EL (cell line): ENCODE measurements around the gene KCNQ2.

Experiments used
- DNase-seq: peaks from one replicate; pipeline ENCODE4 v3.0.0-alpha.2; 2016

Gene KCNQ2

DNA sequence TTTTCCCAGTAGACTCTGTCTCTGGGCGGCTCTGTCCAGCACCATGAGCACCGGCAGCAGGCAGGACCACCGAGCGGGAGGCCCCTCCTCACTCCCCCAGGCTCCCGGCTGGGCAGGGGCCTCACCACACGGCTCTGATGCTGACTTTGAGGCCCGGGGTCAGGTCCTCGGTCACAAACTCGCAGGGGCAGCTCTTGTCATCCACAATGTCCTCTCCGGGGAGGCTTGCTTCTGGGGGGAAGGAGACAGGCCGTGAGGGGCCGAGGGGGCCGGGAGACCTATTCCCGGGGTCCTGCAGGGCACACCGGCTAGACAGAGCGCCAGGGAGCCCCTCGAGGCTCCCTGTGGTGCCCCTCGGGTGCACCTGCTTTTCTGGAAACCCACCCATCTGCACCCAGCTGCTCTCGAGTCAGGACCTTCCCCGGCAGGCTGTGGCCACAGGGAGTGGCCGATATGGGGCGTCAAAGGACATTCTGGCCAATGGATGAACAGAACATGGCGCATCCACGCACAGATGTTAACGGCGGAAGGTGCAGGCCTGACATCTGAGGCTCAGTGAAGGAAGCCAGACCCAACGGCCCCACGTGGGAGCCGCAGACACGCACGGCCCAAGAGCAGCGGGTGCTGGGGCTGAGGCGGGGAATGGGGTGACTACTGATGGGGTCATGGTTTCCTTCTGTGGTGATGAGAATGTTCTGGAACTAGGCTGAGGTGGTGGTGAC lies 58.3 kb downstream of the KCNQ2 start:
- no peak for DNase-seq

DNA sequence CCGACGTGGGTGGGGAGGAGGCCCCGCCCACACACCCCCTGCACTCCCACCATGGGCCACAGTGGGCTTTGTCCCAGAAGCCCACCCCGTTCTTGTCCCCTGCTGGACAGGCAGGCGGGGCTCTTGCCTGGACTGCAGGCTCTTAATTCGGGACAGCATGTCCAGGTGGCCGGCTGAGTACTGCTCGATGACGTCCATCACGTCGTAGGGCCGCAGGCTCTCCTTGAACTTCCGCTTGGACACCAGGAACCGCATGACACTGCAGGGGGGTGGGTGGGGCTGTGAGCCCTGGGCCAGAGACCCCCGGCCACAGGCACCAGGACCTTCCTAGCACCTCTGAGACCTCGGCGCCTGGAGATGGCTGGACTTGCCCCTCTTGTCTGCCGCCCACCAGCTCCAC lies 59.1 kb downstream of the KCNQ2 start:
- no peak for DNase-seq

DNA sequence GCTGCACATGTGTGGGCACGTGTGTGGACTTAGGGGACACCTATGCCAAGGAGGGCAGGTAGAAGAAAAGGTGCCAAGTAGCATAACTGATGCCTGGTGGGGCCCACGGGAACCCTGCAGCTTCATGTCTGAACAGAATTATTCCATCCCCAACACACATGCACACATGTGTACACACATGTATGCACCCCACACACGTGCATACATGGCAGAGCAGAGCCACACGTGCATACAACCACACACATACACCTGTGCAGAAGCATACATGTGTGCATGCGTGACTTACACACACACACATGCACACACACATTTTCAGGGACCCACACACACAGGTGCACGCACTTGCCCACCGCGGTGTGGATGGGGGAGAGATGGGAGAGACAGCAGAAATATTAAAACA lies 59.6 kb downstream of the KCNQ2 start:
- no peak for DNase-seq

DNA sequence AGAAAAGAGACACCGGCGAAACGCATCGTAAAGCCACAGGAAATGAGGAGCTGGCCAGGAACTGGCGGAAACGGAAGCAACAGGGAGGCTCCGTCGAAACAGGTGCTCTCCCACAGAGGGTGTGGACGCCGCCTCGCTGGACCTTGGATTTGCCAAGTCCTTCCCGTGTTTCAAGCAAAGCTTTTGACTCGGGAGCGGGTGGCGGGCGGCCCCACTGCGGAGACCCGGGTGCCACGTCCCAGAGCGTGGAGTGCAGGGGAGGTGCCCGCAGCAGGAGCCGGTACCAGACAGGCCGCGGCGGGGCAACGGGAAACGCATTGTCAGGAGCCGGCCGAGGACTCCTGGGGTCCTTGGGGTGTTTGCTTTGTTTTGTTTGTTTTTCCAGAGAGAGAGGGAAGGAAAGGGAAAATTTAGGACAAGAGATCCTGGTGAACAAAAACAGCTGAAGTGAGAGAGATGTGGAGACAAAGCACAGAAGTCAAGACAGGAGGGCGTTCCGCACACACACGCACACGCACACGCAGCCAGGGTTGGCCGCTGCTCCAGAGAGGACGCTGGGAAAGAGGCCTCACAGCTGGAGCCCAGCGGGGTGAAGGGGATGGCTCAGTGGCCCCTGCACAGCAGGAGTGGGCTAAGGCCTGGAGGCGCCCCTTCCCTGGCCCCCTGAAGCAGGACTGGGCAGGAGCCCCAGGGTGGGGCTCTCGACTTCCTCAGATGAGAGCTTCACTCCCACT lies 60.4 kb downstream of the KCNQ2 start:
- DNase-seq, result no peak

DNA sequence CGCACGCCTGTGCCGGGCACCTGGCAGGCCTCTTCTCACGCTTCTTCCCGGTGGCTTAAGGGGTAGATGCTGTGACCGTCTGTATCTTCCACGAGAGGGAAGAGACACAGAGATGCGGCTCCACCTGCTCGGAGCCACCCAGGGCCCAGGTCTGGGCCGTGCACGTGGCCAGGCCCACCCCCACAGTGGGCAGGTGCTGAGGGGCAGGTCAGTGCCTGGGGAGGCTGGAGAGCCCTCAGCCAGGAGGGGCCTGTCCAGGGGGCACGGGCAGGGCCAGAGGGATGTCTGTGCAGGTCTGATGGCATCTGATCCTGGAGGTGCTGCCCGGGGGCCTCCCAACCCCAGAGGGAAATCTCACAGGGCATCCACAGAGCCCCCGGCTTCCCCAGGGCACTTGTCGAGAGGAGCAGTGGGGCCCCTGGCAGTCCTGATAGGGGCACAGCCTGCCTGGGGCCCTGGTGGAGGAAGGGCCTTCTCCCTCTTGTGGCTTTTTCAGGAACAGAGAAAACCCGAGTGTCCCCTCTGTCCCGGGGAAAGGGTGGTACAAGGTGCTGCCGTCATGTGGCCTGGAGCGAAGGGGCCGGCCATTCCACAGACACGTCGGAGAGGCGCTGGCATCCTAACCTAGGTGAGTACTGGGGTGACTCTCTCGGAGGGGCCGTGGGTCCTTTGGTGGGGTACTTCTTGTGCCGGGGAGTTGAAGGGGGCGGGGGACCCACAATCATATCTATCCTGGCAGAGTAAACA lies 61.1 kb downstream of the KCNQ2 start:
- DNase-seq, result no peak

DNA sequence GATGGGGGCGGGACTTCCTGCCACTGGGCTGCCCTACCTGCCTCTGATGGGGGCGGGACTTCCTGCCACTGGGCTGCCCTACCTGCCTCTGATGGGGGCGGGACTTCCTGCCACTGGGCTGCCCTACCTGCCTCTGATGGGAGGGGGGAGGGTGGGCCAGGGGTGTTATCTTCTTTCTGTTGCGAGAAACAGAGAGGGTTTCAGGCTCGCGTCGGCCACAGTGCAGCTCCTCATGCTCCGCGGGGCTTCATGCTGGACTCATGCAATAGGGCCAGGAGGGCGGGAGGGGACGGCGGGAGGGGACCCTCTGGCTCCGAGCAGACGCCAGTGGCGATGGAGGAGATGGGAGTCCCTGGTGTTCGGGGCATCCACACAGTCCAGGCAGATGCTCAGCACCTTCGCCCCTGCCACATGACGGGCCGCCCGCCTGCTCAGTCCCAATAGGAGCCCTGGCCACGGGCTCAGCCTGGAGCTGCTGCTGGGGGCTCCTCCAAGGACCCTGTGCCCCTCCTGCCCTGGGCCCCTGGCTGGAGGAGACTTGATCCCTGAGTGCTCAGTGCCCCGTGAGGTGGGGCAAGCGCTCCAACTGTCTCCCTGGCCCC lies 62.5 kb downstream of the KCNQ2 start:
- no peak for DNase-seq

DNA sequence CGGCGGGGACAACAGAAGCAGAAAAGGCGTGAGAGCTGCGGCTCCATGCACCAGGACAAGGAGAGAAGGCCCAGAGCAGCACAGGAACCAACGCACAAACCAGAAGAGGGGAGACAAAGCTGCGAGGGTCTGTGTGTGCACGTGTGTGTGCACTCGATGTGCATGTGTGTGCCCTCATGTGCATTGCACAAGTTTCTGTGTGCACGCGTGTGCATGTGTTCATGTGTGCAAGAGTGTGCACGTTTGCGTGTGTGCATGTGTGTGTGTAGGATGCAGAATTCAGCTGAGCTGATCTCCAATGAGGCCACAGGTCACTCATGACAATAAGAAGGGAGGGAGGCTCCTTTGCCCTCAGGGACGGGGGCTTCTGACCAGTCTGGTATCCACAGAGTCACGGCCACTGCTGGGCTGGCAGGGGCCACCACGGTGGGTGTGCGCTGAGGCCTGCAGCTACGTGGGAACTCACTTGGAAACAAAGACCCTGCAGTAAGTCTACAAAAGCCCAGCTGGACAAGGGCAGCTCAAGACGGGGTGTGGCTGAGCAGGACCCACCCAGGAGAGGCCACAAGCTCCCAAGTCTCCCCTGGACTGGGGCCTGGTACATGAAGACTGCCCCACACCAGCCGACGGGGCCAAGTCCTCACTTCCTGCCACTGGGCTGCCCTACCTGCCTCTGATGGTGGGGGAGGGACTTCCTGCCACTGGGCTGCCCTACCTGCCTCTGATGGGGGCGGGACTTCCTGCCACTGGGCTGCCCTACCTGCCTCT lies 63.2 kb downstream of the KCNQ2 start:
- DNase-seq, result no peak

DNA sequence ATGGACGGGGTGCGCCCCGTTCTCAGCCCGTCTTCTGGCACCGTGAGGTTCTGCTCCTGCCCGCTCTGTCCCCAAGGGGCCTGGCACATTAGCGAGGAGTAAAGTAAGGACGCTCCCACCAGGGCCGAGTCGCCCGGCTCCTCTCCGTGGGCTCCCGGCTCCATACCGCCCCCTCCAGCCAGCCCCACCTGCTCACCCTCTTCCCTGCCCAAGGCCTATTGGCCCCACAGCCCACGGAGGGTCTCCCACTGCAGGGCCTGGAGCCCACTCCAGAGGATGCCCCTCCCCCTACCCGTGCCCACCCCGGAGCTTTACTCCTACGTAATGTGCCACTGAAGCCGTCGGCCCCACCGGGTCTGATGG lies 63.8 kb downstream of the KCNQ2 start:
- DNase-seq, result no peak

DNA sequence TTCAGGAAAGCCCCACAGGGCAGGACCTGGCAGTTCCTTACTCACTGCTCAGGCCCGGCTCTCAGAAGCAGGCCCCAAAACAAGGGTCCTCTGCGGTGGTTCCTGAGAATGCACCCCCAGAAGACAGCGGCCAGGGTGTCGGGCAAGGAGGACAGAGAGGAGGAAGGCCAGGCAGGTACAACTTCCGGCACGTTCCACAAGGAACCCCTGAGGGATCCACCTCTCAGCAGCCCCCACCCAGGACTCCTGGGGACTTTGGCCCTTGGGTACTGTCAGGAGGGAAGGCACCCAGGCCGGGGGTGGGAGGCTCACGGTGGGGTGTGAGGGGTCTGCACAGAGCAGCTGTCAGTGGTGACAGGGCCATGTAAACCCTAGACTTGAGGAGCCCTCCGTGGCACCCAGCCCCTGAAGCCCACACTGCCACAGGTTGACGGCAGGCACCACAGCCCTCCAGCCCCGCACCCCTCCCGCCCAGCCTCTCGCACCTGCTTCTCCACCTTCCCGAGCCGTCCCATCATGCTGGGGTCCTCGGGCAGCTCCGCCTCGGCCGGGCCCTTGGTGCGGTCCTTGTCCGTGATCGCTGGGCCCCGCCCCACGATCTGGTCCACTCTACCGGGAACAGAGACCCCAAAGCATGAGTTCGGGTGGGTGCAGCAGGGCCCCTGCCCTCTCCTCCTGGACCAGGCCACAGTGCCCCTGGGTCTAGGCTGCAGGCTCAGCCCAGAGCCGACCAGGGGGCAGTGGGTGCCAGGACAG lies 64.3 kb downstream of the KCNQ2 start:
- DNase-seq, result no peak

DNA sequence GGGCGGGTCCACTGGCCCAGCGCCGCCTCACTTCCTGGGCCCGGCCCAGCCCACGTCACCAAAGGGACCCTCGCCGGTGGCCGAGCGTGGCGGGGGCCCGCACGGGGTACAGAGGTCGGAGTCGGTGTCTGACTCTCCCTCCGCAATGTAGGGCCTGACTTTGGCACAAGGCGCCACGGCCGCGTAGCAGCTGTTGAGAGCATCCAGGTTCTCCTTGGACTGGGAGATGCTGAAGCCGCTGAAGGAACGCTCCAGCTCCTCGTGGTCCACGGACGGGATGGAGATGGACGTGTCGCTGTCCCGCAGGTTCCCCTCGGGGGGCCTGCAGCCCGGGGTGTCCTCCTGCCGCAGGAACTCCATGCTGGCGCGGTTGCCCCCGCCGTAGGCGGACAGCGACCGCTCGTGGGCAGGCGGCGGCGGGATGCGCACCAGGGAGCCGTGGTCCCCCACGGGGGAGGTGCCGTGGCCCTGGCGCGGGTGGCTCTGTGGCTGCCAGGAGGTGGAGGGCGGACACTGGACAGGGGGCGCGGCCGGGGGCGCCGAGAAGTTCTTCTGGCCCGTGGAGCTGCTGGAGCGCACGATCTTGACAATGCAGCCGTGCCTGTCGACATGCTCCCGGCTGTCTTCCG lies 65.7 kb downstream of the KCNQ2 start:
- DNase-seq, result no peak

DNA sequence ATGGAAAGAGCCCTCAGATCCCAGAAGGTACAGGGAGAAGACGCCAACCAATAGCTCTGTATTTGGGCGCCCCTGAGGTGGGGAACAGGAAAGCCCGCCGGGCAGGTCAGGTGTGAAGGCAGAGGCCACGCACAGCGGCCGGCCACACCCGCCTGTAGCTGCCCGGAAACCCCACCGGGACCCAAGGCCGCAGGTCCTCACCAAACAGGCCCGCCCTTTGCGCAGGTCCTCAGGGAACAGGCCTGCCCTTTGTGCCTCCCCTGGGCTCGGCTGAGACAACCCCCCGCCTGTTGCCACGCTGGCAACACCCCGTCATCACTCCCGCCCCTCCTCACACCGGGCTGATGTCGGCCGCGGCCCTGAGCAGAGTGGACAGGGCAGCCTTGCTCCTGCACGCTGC lies 66.4 kb downstream of the KCNQ2 start:
- no peak for DNase-seq

DNA sequence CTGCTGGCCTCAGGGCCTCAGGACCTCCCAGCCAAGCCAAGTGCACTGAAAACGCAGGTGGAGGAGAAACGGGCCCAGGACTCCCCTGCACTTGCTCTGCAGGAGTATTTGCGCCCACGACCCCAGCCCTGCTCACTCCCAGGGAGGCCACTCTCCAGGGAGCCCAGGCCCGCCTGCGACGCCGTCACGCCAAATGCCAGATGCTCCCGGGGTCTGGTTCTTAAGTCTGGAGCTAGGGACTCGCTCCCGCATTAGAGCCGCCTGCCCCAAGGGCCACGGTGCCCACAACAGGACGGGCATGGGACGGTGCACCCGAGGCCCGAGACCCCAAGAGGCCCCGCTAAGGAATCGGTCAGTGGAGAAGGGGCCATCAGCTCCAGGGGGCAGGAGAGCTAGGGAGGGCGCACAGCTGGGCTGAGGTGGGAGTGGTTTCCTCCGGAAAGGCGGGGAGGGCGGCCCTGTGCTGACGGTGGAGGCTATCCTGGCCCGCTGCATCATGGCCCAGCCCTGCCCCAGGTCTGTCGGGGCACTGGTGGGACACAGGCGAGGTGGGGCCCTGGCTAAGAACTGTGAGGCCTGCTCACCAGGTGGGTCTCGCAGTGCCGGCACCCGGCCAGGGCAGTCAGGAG lies 67.2 kb downstream of the KCNQ2 start:
- no peak for DNase-seq

DNA sequence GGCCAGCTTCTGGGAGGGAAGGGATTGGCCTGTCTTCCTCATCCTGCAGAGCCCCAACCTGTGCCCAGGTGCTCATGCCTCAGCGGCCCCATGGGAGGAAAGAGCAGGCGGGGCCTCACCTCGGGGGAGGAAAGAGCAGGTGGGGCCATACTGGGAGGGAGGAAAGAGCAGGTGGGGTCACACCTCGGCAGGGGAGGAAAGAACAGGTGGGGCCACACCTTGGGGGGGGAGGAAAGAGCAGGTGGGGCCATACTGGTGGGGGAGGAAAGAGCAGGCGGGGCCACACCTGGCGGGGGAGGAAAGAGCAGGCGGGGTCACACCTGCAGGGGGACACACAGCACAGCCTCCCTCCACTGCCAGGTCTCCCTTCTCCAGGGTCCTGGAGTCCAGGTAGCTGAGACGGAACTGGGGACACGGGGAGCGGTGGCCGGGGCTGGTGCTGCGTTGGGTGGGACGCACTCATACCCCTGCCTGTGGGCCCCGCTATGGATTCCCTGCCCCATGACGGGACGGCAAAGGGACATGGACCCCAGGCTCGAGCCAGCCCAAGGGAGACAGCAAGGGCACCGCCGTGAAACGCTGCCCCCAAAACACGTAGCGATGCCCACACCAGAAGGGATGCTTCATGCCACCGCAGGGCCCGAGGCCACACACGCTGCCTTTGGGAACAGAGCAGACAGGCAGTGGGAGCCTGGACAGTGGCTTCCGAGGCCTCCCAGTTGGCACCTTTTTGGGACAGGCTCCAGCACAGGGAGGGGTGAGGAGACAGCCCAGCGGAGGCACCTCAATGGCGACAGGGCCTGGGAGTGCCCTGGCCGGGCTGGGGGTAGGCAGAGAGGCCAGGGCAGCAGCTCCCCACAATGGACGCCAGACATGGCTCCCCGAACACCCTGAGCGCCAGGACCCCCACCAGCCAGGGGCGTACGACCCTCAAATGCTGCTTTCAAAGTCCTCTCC lies 68.0 kb downstream of the KCNQ2 start:
- no peak for DNase-seq

DNA sequence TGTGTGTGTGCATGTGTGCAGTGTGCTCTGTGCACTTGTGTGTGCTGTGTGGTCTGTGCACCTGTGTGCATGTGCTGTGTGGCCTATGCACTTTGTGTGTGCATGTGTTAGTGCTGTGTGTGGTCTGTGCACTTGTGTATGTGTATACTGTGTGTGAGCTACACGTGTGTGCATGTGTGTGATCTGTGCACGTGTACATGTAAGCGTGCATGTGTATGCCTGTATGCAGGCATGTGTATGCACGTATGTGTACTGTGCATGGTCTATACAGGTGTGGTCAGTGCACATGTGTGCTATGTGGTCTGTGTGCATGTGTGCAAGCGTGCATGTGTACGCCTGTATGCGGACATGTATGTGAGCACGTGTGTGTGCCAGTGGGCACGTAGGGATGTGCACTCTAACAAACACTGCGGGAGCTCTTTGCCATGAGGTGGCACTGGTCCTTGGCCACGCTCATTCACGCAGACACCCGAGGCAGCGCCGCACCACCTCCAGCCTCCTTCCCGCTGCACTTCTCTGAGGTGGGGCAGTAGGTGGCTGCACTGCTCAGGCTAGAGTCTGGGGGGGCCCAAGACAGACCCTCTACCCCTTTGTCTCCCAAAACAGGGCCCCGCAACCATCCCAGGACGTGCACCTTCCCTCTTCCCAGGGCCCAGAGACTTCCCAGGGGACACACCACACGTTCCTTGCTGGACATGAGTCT lies 68.9 kb downstream of the KCNQ2 start:
- DNase-seq, result no peak

DNA sequence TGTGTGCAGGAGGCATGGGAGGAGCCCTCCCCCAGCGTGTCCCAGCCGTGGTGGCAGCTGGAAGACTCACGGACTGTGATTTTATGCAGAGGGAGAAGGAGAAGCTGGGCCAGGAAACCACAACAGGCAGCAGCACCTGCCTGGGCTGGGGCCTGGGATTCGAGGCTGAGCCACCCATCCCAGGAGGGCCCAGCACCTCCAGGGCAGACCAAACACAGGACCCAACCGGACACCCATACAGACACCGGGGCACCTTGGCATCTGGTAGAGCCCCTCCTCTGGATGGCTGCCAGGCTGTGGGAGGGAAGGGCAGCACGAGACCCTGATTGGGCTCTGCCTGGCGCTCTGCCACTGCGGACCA lies 69.6 kb downstream of the KCNQ2 start:
- no peak for DNase-seq

DNA sequence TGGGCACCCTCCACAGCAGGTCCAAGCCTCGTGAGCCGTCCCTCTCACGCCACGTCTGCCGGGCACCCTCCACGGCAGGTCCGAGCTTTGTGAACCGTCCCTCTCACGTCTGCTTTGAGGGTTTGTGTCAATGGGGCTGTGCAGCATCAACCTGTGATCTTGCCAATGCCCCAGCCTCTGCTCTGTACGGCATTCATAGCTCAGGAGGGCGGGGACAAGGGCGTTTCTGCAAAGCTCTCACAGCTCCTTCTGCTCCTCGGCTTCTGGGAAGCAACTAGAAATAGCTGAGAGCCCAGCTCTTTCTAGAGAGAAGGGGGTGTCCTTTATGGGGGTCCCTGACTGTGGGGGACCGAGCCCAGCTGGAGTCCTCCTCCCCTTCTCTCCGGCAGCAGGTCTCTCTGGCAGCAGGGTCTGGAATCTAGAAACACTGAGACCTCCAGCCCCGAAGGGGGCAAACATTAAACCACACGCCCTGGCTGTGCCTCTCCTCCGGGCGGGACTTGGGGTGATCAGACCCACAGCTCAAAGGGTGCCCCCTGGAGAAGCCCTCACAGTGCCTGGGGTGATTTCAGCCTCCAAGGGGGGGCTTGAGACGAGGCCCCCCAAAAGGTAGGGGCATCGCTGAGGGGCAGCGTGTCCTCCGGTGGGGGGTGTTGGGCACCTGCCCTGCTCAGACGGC lies 70.1 kb downstream of the KCNQ2 start:
- no peak for DNase-seq

DNA sequence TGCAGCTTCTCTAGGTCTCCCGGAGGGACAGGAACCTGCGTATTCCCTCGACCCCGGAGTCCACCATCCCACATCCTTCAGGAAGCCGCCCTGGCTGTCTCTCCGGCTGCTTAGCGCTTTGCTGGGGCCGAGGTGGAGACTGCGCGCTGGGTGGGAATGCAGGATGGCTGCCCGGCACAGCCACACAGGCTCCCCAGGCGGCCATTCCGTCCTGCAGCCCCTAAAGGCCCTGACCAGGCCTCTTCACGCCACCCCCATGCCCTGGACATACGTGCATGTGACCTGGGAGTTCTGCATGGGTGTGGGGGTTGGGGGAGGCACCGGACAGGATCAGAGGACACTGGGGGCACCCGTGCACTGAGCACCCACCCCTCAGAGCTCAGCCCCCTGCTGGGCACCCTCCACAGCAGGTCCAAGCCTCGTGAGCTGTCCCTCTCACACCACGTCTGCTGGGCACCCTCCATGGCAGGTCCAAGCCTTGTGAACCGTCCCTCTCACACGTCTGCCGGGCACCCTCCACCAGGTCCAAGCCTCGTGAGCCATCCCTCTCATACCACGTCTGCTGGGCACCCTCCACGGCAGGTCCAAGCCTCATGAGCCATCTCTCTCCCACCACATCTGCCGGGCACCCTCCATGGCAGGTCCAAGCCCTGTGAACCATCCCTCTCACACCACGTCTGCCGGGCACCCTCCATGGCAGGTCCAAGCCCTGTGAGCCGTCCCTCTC lies 70.9 kb downstream of the KCNQ2 start:
- no peak for DNase-seq
